ENCODE results near the gene ABHD10.

Gene ABHD10

DNA sequence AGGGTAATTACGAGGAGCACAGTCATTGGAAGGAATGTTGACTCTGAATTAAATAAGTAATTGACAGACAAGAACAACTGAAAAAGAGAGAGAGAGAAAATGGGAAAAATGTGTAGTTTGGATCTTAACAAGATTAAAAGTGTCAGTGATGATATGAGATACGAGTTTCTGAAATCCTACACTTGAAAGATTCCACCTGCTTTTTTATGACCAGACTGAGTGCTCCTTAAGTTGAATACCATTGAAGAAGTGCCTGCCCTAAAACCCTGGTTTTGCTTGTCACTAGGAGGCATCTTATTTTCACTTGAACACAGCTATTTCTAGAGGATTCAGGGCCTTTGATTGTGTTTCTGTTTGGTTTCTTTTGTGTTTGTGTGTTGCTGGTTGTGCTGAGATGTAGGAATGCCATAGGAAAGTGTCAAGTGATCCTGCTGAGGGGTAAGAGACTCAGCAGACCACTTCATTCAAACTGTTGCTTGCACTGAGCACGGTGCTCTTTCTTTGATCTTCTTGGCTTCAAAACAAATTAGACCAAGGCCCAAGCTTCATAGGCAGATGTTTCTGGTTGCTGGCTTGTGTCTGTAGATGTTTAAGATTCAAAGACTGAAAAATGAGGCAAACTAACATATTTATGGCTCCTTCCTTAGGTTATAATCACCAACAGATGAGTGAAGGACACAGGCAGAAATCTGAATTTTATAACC lies 17.2 kb upstream of the ABHD10 start:
- no peak for DNase-seq (ENCODE audit: low read depth in 2 of 2)
- TF ChIP-seq CTCF (IDR thresholded peaks at IDR 0.05; ENCODE audit: low read depth, low read length): no peak
- no peak overlapping the region for H3K4me3 ChIP-seq (replicated peaks in 1 of 2; ENCODE audit: low read depth in 2 of 2, low read length in 2 of 2)

- DNase-seq (ENCODE audit: low read depth in 2 of 2): peak; percentile 65 to 92
- no peak for TF ChIP-seq CTCF (IDR thresholded peaks at IDR 0.05; ENCODE audit: low read depth, low read length)
Observed at GRCh38 chr3:111963424-111963823, 15.4 kb upstream of the ABHD10 start.

DNA sequence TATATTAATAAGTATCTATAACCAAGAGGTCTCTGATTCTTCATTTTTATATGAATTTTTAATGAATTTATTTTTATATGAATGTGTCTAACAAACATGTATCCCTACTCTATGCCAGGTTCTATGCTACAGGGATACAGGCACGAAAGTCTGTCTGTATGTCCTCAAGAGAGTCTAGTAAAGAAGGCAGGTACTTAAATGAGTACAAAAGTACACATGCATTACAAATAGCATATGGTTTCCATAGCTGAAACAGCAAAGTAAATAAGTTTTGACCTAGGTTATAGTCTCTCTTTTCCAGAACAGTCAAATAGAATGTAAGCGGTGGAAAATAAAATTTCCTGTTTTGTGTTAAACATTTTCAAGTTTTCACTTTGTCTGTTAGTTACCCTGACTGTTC lies 13.3 kb upstream of the ABHD10 start:
- H3K4me3 ChIP-seq (replicated peaks in 1 of 2; ENCODE audit: low read depth in 2 of 2, low read length in 2 of 2): no peak overlapping the region
- TF ChIP-seq CTCF (IDR thresholded peaks at IDR 0.05; ENCODE audit: low read depth, low read length): no peak
- no peak for DNase-seq (ENCODE audit: low read depth in 2 of 2)

More at GRCh38 chr3:111963424-111963823, 15.4 kb upstream of the ABHD10 start:
- H3K4me3 ChIP-seq (replicated peaks in 1 of 2; ENCODE audit: low read depth in 2 of 2, low read length in 2 of 2): no peak overlapping the region

DNA sequence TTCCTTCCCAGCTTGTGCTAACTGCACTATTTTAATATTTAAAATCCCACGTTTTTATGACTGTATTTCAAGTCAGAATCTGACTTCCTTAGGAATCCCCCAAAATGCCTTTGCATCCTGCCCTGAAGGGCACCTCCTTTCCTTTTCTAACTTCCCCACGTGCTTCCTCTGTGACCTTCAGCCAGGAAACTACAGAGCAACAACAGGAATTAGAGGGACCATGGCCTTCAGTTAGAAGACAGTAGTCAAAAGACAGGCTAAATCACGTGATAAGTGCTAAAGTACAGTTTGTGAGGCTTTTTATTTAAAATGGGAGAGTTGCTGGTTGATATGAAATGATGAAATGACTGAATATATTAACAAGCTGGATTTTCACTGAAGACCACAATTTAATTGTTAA lies 11.8 kb upstream of the ABHD10 start:
- H3K4me3 ChIP-seq (replicated peaks in 1 of 2; ENCODE audit: low read depth in 2 of 2, low read length in 2 of 2): no peak overlapping the region
- TF ChIP-seq CTCF (IDR thresholded peaks at IDR 0.05; ENCODE audit: low read depth, low read length): no peak
- DNase-seq (ENCODE audit: low read depth in 2 of 2): no peak

GRCh38 chr3:111967651-111968274 lies 11.1 kb upstream of the ABHD10 start:
- peak; percentile 87 for TF ChIP-seq CTCF (IDR thresholded peaks at IDR 0.05; ENCODE audit: low read depth, low read length)
- no peak overlapping the region for H3K4me3 ChIP-seq (replicated peaks in 1 of 2; ENCODE audit: low read depth in 2 of 2, low read length in 2 of 2)
- DNase-seq (ENCODE audit: low read depth in 2 of 2): peak; percentile 86 to 89

- no peak for DNase-seq (ENCODE audit: low read depth in 2 of 2)
- no peak overlapping the region for H3K4me3 ChIP-seq (replicated peaks in 1 of 2; ENCODE audit: low read depth in 2 of 2, low read length in 2 of 2)
- TF ChIP-seq CTCF (IDR thresholded peaks at IDR 0.05; ENCODE audit: low read depth, low read length): no peak
Observed at GRCh38 chr3:111968319-111969054, 10.3 kb upstream of the ABHD10 start.

All from cardiac fibroblast (primary cell).